Smooth muscle cell (in vitro differentiated cells): ENCODE measurements around the gene ZNF718. TPM values are rescaled to one million over a fixed set of nuclear protein-coding genes. Genes with fewer than 3 reads are reported as not detected.
"Not testable (repeated sequence)": the region's sequence is repeated elsewhere in the genome, so short reads cannot be mapped to it uniquely, and the experiment has no call there.

Source experiments
- DNase-seq: peaks from one replicate; lab custom pipeline; 2025; ENCODE audit not compliant: unreplicated experiment; lab: John Stamatoyannopoulos, UW
- H2AFZ ChIP-seq: fragments of 200-600 bp; sonication (generic); 2 replicates; pipeline ENCODE4 v1.6.0; 2016; ENCODE audit warnings: antibody characterized with exemption, low read depth, mild to moderate bottlenecking
- H3F3A ChIP-seq: fragments of 200-600 bp; sonication (generic); 2 replicates; pipeline ENCODE4 v1.6.0; 2017; ENCODE audit warnings: antibody characterized with exemption, low read depth
- H3K27ac ChIP-seq: fragments of 200-600 bp; sonication (generic); 2 replicates; pipeline ENCODE4 v1.5.1; 2016; ENCODE audit warnings: low read depth, mild to moderate bottlenecking
- H3K27me3 ChIP-seq: fragments of 200-600 bp; sonication (generic); 2 replicates; pipeline ENCODE4 v1.6.1; 2016; ENCODE audit warnings: low read depth, mild to moderate bottlenecking
- H3K36me3 ChIP-seq: fragments of 200-600 bp; sonication (generic); 2 replicates; pipeline ENCODE4 v1.5.1; 2016; ENCODE audit warnings: low read depth
- H3K4me1 ChIP-seq: fragments of 200-600 bp; sonication (generic); 2 replicates; pipeline ENCODE4 v1.5.1; 2016; ENCODE audit warnings: low read depth
- H3K4me2 ChIP-seq: fragments of 200-600 bp; sonication (generic); 2 replicates; pipeline ENCODE4 v1.6.0; 2016; ENCODE audit warnings: mild to moderate bottlenecking
- H3K4me3 ChIP-seq: fragments of 200-600 bp; sonication (generic); 2 replicates; pipeline ENCODE4 v1.5.1; 2016; ENCODE audit warnings: mild to moderate bottlenecking
- H3K79me2 ChIP-seq: fragments of 200-600 bp; sonication (generic); 2 replicates; pipeline ENCODE4 v1.6.0; 2016; ENCODE audit warnings: low read depth, mild to moderate bottlenecking
- H3K9ac ChIP-seq: fragments of 200-600 bp; sonication (generic); 2 replicates; pipeline ENCODE4 v1.6.0; 2016; ENCODE audit warnings: low read depth
- H3K9me3 ChIP-seq: fragments of 200-600 bp; sonication (generic); replicated peaks from 2 replicates; pipeline ENCODE4 v1.5.1; 2016; ENCODE audit warnings: low read depth
- H4K20me1 ChIP-seq: fragments of 200-600 bp; sonication (generic); 2 replicates; pipeline ENCODE4 v1.6.0; 2016; ENCODE audit warnings: low read depth
- CTCF ChIP-seq: fragments of 200-600 bp; sonication (generic); IDR thresholded peaks from 2 replicates; pipeline ENCODE4 v1.5.1; 2017; ENCODE audit warnings: borderline replicate concordance, mild to moderate bottlenecking, antibody characterized with exemption; ENCODE audit not compliant: insufficient read depth, poor library complexity, severe bottlenecking
- WGBS: methylation state at CpG from one replicate; pipeline ENCODE4 v1.1.7; 2016; ENCODE audit warnings: low lambda C conversion rate; 5-methylcytosine and 5-hydroxymethylcytosine counted together
- polyA plus RNA-seq: library from polyadenylated mRNA; unstranded; fragments of >200 nt; fragmentation: Nextera tagmentation; extraction: Ambion mirVana; gene quantifications from 2 replicates; pipeline ENCODE4 v1.2.1, GENCODE V29; 2016
- total RNA-seq: library from RNA; depleted of rRNA; stranded (reverse); fragments of >200 nt; gene quantifications from 2 replicates; pipeline ENCODE4 v1.2.3, GENCODE V29; 2014

Gene ZNF718
- total and polyA plus RNA-seq, 2 experiments from 2014 or later = 1.2 to 3.4 TPM

- WGBS = 86% methylated on average over 5 of the region's 5 CpGs
- H3K9me3 ChIP-seq = no peaks in the 10 kb centered on the region
- H3K4me3 ChIP-seq = no peak overlapping the region
- no peaks in the 10 kb centered on the region for H4K20me1 ChIP-seq
- H3F3A ChIP-seq = no peaks in the 10 kb centered on the region
- peaks cover 10% of the 10 kb centered on the region for H3K79me2 ChIP-seq
- H3K27ac ChIP-seq = no peak overlapping the region
- no peaks in the 10 kb centered on the region for H3K27me3 ChIP-seq
- no peak overlapping the region for H3K4me2 ChIP-seq
- H3K4me1 ChIP-seq = peaks cover under 1% of the 10 kb centered on the region
- H2AFZ ChIP-seq = no peak overlapping the region
- no peak for DNase-seq
- H3K9ac ChIP-seq = no peak overlapping the region
- TF ChIP-seq CTCF = no peak
- H3K36me3 ChIP-seq = no peaks in the 10 kb centered on the region
These were observed 3.7 kb upstream of the ZNF718 start for GRCh38 chr4:120616-121015.

- no peaks in the 10 kb centered on the region for H3K27me3 ChIP-seq
- no peak overlapping the region for H3K27ac ChIP-seq
- TF ChIP-seq CTCF = no peak
- H3K4me2 ChIP-seq = no peak overlapping the region
- no peak overlapping the region for H2AFZ ChIP-seq
- no peak overlapping the region for H3K9ac ChIP-seq
- no peaks in the 10 kb centered on the region for H3K9me3 ChIP-seq
- peaks cover 5% of the 10 kb centered on the region for H3K4me1 ChIP-seq
- no peak for DNase-seq
- H3K79me2 ChIP-seq = peaks cover 19% of the 10 kb centered on the region
- no peaks in the 10 kb centered on the region for H3F3A ChIP-seq
- no peaks in the 10 kb centered on the region for H4K20me1 ChIP-seq
- WGBS = 90% methylated on average over 7 of the region's 7 CpGs
- no peak overlapping the region for H3K4me3 ChIP-seq
- H3K36me3 ChIP-seq = no peaks in the 10 kb centered on the region
These were observed 2.8 kb upstream of the ZNF718 start for GRCh38 chr4:121408-122084.

- not testable (repeated sequence) for H3K9me3 ChIP-seq, H3K27me3 ChIP-seq, H3K36me3 ChIP-seq, H3F3A ChIP-seq, H3K4me1 ChIP-seq, H3K27ac ChIP-seq, DNase-seq, H3K9ac ChIP-seq, H4K20me1 ChIP-seq
- peak overlapping the region; percentile 92 for H3K4me2 ChIP-seq
- peaks cover 22% of the 10 kb centered on the region for H3K79me2 ChIP-seq
- WGBS = 41% methylated on average over 10 of the region's 10 CpGs
- peak overlapping the region; percentile 86 for H3K4me3 ChIP-seq
- peak overlapping the region; percentile 98 for H2AFZ ChIP-seq
These were observed 403 bp upstream of the ZNF718 start for GRCh38 chr4:123922-124274.

DNA sequence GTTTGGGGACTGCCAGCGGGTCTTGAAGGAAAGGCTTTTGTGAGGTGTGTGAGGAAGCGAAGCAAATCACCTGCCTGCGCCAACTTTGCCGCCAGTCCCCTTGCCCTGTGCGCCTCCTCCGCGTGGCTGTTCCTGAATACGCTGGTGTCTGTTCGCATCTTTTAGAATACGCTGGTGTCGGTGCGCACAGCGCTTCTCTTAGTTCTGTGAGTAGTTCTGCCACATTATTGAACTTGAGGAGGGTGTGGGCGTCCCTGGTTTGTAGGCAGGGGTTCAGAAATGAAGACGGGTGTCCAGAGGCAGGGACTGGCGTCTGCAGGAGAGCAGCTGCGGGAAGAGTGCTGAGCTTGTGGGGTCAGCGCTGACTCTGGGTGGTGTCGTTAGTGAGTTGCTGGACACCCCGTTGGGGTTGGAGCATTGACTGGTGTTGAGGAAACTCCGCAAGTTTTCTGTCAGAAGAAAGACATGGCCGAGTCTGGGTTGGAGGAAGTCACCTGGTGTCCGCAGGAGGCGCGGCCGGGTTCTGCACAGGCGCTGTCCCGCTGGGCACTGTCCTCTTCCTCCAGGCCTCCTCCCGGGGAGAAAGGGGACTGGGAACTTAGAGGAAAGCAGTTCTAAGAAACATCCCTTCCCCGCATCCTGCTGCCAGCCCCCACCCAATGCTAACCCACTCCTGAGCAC lies 930 bp downstream of the ZNF718 start:
- peaks cover 22% of the 10 kb centered on the region for H3K79me2 ChIP-seq
- 2% methylated on average over 29 of the region's 30 CpGs for WGBS
- peak overlapping the region; percentile 92 for H3K4me2 ChIP-seq
- H3K9ac ChIP-seq = peak overlapping the region; percentile 59
- H3K27me3 ChIP-seq = no peaks in the 10 kb centered on the region
- no peaks in the 10 kb centered on the region for H3F3A ChIP-seq
- H3K27ac ChIP-seq = no peak overlapping the region
- H3K4me3 ChIP-seq = peak overlapping the region; percentile 86
- H3K4me1 ChIP-seq = peaks cover 5% of the 10 kb centered on the region
- H3K36me3 ChIP-seq = no peaks in the 10 kb centered on the region
- H2AFZ ChIP-seq = peak overlapping the region; percentile 98
- no peaks in the 10 kb centered on the region for H3K9me3 ChIP-seq
- no peak for TF ChIP-seq CTCF
- no peaks in the 10 kb centered on the region for H4K20me1 ChIP-seq
- peak; percentile 27 for DNase-seq
